Measurements from ENCODE around the gene MRGPRD.
A peak's percentile ranks its signal among the peaks of the same experiment; 100 is the strongest.

Gene MRGPRD

GRCh38 chr11:68963779-68964178 is 17.0 kb downstream of the MRGPRD start:
- H3K4me3 Mint-ChIP-seq = no peak overlapping the region
- peaks cover 16 to 24% of the 10 kb centered on the region in 2 donors for H3K27me3 Mint-ChIP-seq
- no peaks in the 10 kb centered on the region for H3K9me3 Mint-ChIP-seq
- H3K27ac Mint-ChIP-seq = peak overlapping the region; percentile 19 to 52
- no peaks in the 10 kb centered on the region for H3K36me3 Mint-ChIP-seq (ENCODE audit: insufficient read depth)
- DNase-seq = no peak
- peaks cover 6 to 7% of the 10 kb centered on the region in 2 donors for H3K4me1 Mint-ChIP-seq (ENCODE audit: low read depth in 2 of 2)
- ATAC-seq (replicated peaks) = no peak

GRCh38 chr11:68962527-68963250 is 18.1 kb downstream of the MRGPRD start:
- H3K27me3 Mint-ChIP-seq = peaks cover 5 to 13% of the 10 kb centered on the region in 2 donors
- peak overlapping the region; percentile 19 to 74 for H3K27ac Mint-ChIP-seq
- DNase-seq = peak in 2 of 3 experiments; percentile 6 to 11
- no peaks in the 10 kb centered on the region for H3K9me3 Mint-ChIP-seq
- ATAC-seq (replicated peaks) = peak; percentile 84
- H3K4me1 Mint-ChIP-seq (ENCODE audit: low read depth in 2 of 2) = peaks cover 6 to 7% of the 10 kb centered on the region in 2 donors
- no peaks in the 10 kb centered on the region for H3K36me3 Mint-ChIP-seq (ENCODE audit: insufficient read depth)
- H3K4me3 Mint-ChIP-seq = peak overlapping the region; percentile 10 to 48

DNA sequence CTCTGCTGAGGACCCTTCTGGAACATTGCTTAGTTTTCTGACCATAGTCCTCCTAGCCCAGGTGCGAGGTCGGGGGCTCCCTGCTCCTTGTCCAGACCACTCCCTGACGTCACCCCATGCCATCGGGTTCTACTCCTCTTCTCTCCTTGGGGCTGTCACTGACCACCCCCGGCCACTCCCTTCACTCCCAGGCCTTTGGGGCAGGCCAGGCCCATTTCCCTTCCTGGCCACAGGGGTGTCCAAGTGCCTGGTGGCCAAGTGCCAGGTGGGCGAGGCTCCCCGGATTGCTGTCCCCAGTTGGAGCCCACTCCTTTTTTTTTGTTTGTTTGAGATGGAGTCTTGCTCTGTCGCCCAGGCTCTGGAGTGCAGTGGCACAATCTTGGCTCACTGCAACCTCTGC is 19.5 kb downstream of the MRGPRD start:
- no peak for DNase-seq
- H3K27ac Mint-ChIP-seq = no peak overlapping the region
- peaks cover 5 to 7% of the 10 kb centered on the region in 2 donors for H3K4me1 Mint-ChIP-seq (ENCODE audit: low read depth in 2 of 2)
- no peak overlapping the region for H3K4me3 Mint-ChIP-seq
- H3K27me3 Mint-ChIP-seq = peaks cover 13 to 19% of the 10 kb centered on the region in 2 donors
- H3K9me3 Mint-ChIP-seq = no peaks in the 10 kb centered on the region
- no peak for ATAC-seq (replicated peaks)
- H3K36me3 Mint-ChIP-seq (ENCODE audit: insufficient read depth) = no peaks in the 10 kb centered on the region

DNA sequence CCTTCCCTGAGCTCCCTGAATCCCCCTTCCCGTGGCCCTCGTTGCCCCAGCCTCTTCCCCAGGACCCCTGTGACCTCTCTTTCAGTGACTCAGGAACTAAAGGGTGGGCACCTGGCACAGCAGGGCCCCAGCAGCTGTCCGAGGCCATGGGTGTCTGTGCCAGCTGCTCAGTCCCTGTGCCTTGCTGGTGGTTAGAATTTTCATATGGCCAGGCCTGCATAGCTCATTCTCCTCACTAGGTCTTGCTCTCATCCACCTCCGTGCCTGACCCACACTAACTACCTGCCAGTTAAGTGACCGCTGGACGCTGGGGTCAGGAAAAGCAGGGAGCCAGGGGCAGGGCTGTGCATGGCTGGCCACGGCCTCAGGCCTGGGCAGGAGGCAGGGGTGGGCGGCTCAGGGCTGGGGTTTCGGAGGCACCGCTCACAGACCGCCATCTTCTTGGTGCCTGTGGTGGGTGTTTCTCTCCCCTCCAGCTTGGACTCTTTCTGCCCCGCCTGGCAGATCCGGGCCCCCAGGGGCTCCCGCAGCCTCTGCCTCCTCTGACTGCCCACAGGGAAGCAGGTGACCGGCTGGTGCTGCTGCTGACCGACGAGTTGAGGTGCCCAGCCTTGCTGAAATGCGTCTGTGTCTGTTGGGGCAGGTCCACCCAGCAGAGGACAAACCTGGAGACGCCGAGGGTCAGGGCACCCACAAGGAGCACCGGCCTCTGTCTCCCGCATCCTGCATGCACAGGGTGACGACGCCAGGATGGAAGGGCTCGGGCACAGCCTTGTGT is 20.3 kb downstream of the MRGPRD start:
- Mint-ChIP-seq H3K27ac (no peak overlapping the region), H3K4me3 (no peak overlapping the region), H3K36me3 (ENCODE audit: insufficient read depth) (no peaks in the 10 kb centered on the region), H3K9me3 (no peaks in the 10 kb centered on the region), H3K27me3 (peaks cover 13 to 19% of the 10 kb centered on the region in 2 donors), H3K4me1 (ENCODE audit: low read depth in 2 of 2) (peaks cover 0 to 4% of the 10 kb centered on the region in 2 donors)
- ATAC-seq (replicated peaks) (no peak), DNase-seq (no peak)

- no peak for ATAC-seq (replicated peaks)
- no peaks in the 10 kb centered on the region for H3K36me3 Mint-ChIP-seq (ENCODE audit: insufficient read depth)
- DNase-seq = no peak
- no peak overlapping the region for H3K4me3 Mint-ChIP-seq
- no peak overlapping the region for H3K27ac Mint-ChIP-seq
- peaks cover 0 to 4% of the 10 kb centered on the region in 2 donors for H3K4me1 Mint-ChIP-seq (ENCODE audit: low read depth in 2 of 2)
- peaks cover 13 to 19% of the 10 kb centered on the region in 2 donors for H3K27me3 Mint-ChIP-seq
- no peaks in the 10 kb centered on the region for H3K9me3 Mint-ChIP-seq
These were observed 21.1 kb downstream of the MRGPRD start for GRCh38 chr11:68959465-68960293.

- ATAC-seq (replicated peaks) (no peak), DNase-seq (no peak)
- Mint-ChIP-seq H3K27ac (no peak overlapping the region), H3K9me3 (no peaks in the 10 kb centered on the region), H3K27me3 (peaks cover 13 to 19% of the 10 kb centered on the region in 2 donors), H3K4me3 (no peak overlapping the region), H3K36me3 (ENCODE audit: insufficient read depth) (no peaks in the 10 kb centered on the region), H3K4me1 (ENCODE audit: low read depth in 2 of 2) (peaks cover 0 to 4% of the 10 kb centered on the region in 2 donors)
These were observed 22.6 kb downstream of the MRGPRD start for GRCh38 chr11:68958211-68958610.

- Mint-ChIP-seq H3K36me3 (ENCODE audit: insufficient read depth) (no peaks in the 10 kb centered on the region), H3K4me1 (ENCODE audit: low read depth in 2 of 2) (no peaks in the 10 kb centered on the region), H3K4me3 (no peak overlapping the region), H3K27ac (no peak overlapping the region), H3K27me3 (peaks cover 13 to 15% of the 10 kb centered on the region in 2 donors), H3K9me3 (no peaks in the 10 kb centered on the region)
- no peak for ATAC-seq (replicated peaks)
- DNase-seq = no peak
These were observed 24.1 kb downstream of the MRGPRD start for GRCh38 chr11:68956547-68957254.

- ATAC-seq (replicated peaks) = peak; percentile 41
- Mint-ChIP-seq H3K9me3 (no peaks in the 10 kb centered on the region), H3K4me1 (ENCODE audit: low read depth in 2 of 2) (no peaks in the 10 kb centered on the region), H3K4me3 (no peak overlapping the region), H3K36me3 (ENCODE audit: insufficient read depth) (no peaks in the 10 kb centered on the region), H3K27me3 (peaks cover 10 to 13% of the 10 kb centered on the region in 2 donors), H3K27ac (no peak overlapping the region)
- peak; percentile 8 to 10 (median 9) for DNase-seq
These were observed 24.6 kb downstream of the MRGPRD start for GRCh38 chr11:68956142-68956541.

DNA sequence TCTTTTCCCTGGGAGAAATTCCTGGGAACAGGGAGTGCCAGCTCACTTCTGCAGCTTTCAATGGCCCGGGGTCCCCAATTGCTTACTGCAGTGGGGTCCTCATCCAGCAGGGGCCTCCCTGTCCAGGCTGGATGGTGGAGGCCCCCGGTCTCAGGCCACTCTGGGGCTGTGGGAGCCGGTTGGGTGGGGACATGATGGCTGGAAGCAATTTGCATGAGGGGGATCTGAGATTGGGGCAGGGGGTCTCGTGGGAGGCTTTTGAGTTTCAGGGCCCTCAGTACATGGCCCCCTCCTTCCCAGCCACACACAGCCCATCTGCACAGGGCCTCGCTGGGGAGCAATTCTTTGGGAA is 25.2 kb downstream of the MRGPRD start:
- Mint-ChIP-seq H3K9me3 (no peaks in the 10 kb centered on the region), H3K4me1 (ENCODE audit: low read depth in 2 of 2) (no peaks in the 10 kb centered on the region), H3K27ac (peak overlapping the region in 1 of 2 donors; percentile 69), H3K36me3 (ENCODE audit: insufficient read depth) (no peaks in the 10 kb centered on the region), H3K4me3 (no peak overlapping the region), H3K27me3 (peaks cover 10 to 13% of the 10 kb centered on the region in 2 donors)
- DNase-seq = no peak
- ATAC-seq (replicated peaks) = no peak

DNA sequence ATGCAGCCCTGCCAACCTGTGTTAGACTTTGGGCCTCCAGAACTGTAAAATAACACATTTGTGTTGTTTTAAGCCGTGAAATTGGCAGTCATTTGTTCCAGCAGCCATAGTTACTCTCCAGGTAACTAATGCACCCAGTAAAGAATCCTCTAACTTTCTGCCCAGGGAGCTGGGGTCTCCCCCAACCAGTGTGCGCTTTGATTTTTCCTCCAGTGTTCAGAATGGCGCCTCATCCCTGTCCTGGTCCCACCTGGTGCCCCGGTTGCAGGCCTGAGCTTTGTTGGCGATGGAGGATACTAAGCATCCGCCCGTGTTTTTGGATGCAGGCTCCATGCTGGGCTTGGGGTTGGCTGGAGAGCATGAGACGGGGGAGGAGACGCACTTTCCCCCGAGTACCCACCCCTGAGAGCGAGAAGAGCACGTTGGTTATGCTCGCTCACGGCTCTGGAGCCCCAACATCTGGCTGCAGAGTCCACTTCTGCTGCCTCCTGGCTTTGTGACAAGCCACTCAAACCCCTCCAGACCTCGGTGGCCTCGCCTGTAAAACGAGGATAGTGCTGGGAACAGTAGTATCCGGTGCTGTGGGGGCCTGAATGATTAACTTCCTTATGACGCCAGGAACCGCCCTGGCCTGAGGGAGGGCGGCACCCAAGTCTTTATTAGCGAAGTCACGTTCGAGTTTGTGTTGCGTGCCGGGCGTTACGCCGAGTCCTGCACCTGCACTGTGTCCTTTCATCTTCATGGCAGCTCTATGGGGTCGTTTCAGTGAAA is 25.8 kb downstream of the MRGPRD start:
- Mint-ChIP-seq H3K36me3 (ENCODE audit: insufficient read depth) (no peaks in the 10 kb centered on the region), H3K9me3 (no peaks in the 10 kb centered on the region), H3K4me3 (no peak overlapping the region), H3K27ac (peak overlapping the region in 1 of 2 donors; percentile 69), H3K4me1 (ENCODE audit: low read depth in 2 of 2) (no peaks in the 10 kb centered on the region), H3K27me3 (peaks cover 10 to 13% of the 10 kb centered on the region in 2 donors)
- ATAC-seq (replicated peaks) = no peak
- DNase-seq = no peak

DNA sequence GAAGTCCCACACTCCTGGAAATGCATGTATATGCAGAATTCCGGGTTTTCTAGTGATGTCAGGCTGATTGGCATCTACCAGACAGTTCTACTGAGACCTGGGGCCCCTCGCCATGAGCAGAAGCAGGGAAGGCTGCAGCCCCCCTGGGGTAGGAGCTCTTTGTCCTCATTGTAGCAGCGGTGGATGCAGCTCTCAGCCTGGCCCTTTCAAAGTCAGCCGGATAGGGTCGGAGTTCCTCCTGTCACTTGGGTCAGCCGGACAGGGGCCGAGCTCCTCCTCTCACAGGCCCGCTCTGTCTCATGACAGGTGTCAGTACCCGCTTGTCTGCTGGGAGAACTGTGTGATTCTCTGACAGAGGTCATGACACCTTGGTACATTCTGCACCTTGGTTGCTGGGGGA is 30.0 kb downstream of the MRGPRD start:
- ATAC-seq (replicated peaks) = no peak
- no peak overlapping the region for H3K4me3 Mint-ChIP-seq
- H3K27me3 Mint-ChIP-seq = peaks cover 0 to 16% of the 10 kb centered on the region in 2 donors
- no peaks in the 10 kb centered on the region for H3K9me3 Mint-ChIP-seq
- H3K4me1 Mint-ChIP-seq (ENCODE audit: low read depth in 2 of 2) = no peaks in the 10 kb centered on the region
- no peak overlapping the region for H3K27ac Mint-ChIP-seq
- no peak for DNase-seq
- peaks cover 4% of the 10 kb centered on the region for H3K36me3 Mint-ChIP-seq (ENCODE audit: insufficient read depth)

GRCh38 chr11:68950270-68950669 is 30.5 kb downstream of the MRGPRD start:
- Mint-ChIP-seq H3K27ac (no peak overlapping the region), H3K9me3 (no peaks in the 10 kb centered on the region), H3K4me1 (ENCODE audit: low read depth in 2 of 2) (no peaks in the 10 kb centered on the region), H3K36me3 (ENCODE audit: insufficient read depth) (peaks cover 4% of the 10 kb centered on the region), H3K4me3 (no peak overlapping the region), H3K27me3 (peaks cover 0 to 16% of the 10 kb centered on the region in 2 donors)
- ATAC-seq (replicated peaks) = no peak
- no peak for DNase-seq

Data from effector memory CD8-positive, alpha-beta T cell (primary cell).